Right lobe of liver (tissue), 6 donors: ENCODE data around the gene FAM174B. TPM values are rescaled to one million over a fixed set of nuclear protein-coding genes. Genes with fewer than 3 reads are reported as not detected.

Source experiments
- ATAC-seq, 4 donors: fragments of 200-7000 bp; cut with Tn5 transposase; one replicate each; pipeline ENCODE4 v1.9.1; 2020; ENCODE audit warnings: mild to moderate bottlenecking in 4 of 4, moderate library complexity in 4 of 4
- DNase-seq, 3 donors: peaks; one replicate each; pipeline ENCODE4 v3.0.0-alpha.2; 2020
- H3K27ac ChIP-seq, 3 donors: fragments of 200-600 bp; one replicate each; pipeline ENCODE4 v1.8.0; 2022
- H3K27me3 ChIP-seq, 2 donors: fragments of 200-600 bp; one replicate each; pipeline ENCODE4 v1.8.0; 2022
- H3K36me3 ChIP-seq, 4 donors: fragments of 200-600 bp; sonication (generic) in 1 of 4; one replicate each; pipeline versions ENCODE4 v1.5.1 to v1.8.0; 2017 to 2022; ENCODE audit warnings: control low read depth in 1 of 4
- H3K4me1 ChIP-seq, 4 donors: fragments of 200-600 bp; sonication (generic) in 1 of 4; one replicate each; pipeline versions ENCODE4 v1.5.1 to v1.8.0; 2017 to 2022; ENCODE audit warnings: control low read depth in 1 of 4
- H3K4me3 ChIP-seq, 3 donors: fragments of 200-600 bp; one replicate each; pipeline ENCODE4 v1.8.0; 2022
- H3K9me3 ChIP-seq, 4 donors: fragments of 200-600 bp; sonication (generic) in 1 of 4; one replicate each; pipeline versions ENCODE4 v1.5.1 to v1.8.0; 2017 to 2022; ENCODE audit warnings: control low read depth in 1 of 4
- CTCF ChIP-seq, 4 donors: fragments of 200-600 bp in 3 of 4; fragments of 450-650 bp in 1 of 4; IDR thresholded peaks; one replicate each; pipeline versions ENCODE4 v1.5.1 to v1.8.0; 2016 to 2022; ENCODE audit warnings: antibody characterized with exemption in 4 of 4, mild to moderate bottlenecking in 2 of 4
- POLR2A ChIP-seq: fragments of 450-650 bp; IDR thresholded peaks from one replicate; pipeline ENCODE4 v1.6.1; 2017; ENCODE audit warnings: antibody characterized with exemption, mild to moderate bottlenecking
- WGBS: methylation state at CpG from one replicate; pipeline ENCODE4 v1.1.6; 2018; ENCODE audit warnings: low coverage, low lambda C conversion rate; ENCODE audit not compliant: insufficient coverage; ENCODE audit errors: missing lambda C conversion rate; 5-methylcytosine and 5-hydroxymethylcytosine counted together
- intact Hi-C, 2 donors: fragments of 100-400 bp; cut with DNase I; formaldehyde crosslinking; loops; one replicate each; pipeline versions ENCODE4 v1.11.2 to v1.14.1; 2022
- total RNA-seq, 6 experiments: library from RNA; depleted of rRNA in 2 of 6; stranded (reverse); fragments of >200 nt in 2 of 6; fragmentation: NEBNext Ultra II Directional in 3 of 6; extraction: Animal tissue kit (Norgen Biotek cat#: 25700) in 3 of 6; gene quantifications; one replicate each; pipeline versions ENCODE4 v1.1.0 to v1.2.4, GENCODE V29; 2016 to 2023
- donor health status: DM: no; HTN: yes; CAD: no.
- donor health status: DM: no; HTN: no; CAD: no.
- donor health status: DM: no; HTN: no; CAD: no.
- donor health status: DM: no; HTN: yes; CAD: no.
- donor health status: DM: no; HTN: yes; CAD: no.

FAM174B gene
- total RNA-seq, 6 experiments from 2014 or later = 2.0 to 11.9 (median 4.7) TPM

- 59% methylated on average over 3 of the region's 3 CpGs for WGBS
- no peaks in the 10 kb centered on the region for H3K27me3 ChIP-seq
- intact Hi-C loops = no loop called here
- TF ChIP-seq CTCF (IDR thresholded peaks at IDR 0.05) = no peak
- no peak for TF ChIP-seq POLR2A
- no peak for DNase-seq
- ATAC-seq = no peak
- H3K27ac ChIP-seq = no peak overlapping the region
- no peaks in the 10 kb centered on the region for H3K4me1 ChIP-seq
- no peaks in the 10 kb centered on the region for H3K36me3 ChIP-seq
- no peak overlapping the region for H3K4me3 ChIP-seq
- no peaks in the 10 kb centered on the region for H3K9me3 ChIP-seq
Measured at GRCh38 chr15:92600856-92601255, 54.7 kb downstream of the FAM174B start.

DNA sequence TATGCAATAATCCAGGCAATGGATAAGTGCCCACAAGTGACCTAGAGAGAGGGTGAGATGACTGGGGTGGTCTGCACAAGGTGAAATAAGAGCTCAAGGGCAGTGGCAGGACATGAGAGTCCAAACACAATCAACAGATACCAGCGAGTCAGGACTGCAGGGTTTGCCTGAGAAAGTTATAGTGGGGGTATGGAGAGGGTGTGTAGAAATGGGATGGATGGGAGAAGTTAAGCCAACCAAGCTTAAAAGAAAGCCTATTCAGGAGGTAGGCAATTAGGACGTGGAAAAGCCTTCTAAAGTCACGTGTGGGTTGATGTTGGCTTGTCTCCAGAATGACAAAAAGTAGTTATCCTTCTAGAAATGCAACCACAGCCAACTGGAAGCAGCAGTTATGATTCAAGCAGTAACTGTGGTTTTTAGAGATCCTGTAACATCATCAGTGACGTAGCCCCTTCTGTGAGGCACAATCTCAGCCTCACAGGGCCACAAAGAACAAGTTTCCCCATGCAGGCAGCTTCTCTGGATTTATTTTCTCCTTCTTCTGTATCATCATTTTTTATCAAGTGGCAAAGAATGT, 56.1 kb downstream of the FAM174B start:
- intact Hi-C loops = no loop called here
- no peak for DNase-seq
- H3K4me3 ChIP-seq = no peak overlapping the region
- H3K4me1 ChIP-seq = no peaks in the 10 kb centered on the region
- no peak for ATAC-seq
- no peak overlapping the region for H3K27ac ChIP-seq
- H3K27me3 ChIP-seq = no peaks in the 10 kb centered on the region
- TF ChIP-seq CTCF (IDR thresholded peaks at IDR 0.05) (no peak), POLR2A (no peak)
- H3K9me3 ChIP-seq = no peaks in the 10 kb centered on the region
- H3K36me3 ChIP-seq = no peaks in the 10 kb centered on the region
- WGBS = 26% methylated on average over 4 of the region's 4 CpGs

GRCh38 chr15:92597548-92597947, 58.0 kb downstream of the FAM174B start:
- Histone ChIP-seq H3K36me3 (no peaks in the 10 kb centered on the region), H3K4me1 (no peaks in the 10 kb centered on the region), H3K9me3 (no peaks in the 10 kb centered on the region), H3K27ac (no peak overlapping the region), H3K27me3 (no peaks in the 10 kb centered on the region), H3K4me3 (no peak overlapping the region)
- WGBS = 67% methylated on average over 3 of the region's 6 CpGs
- TF ChIP-seq POLR2A = no peak
- no peak for TF ChIP-seq CTCF (IDR thresholded peaks at IDR 0.05)
- ATAC-seq (no peak), DNase-seq (no peak)
- intact Hi-C loops = no loop called here

DNA sequence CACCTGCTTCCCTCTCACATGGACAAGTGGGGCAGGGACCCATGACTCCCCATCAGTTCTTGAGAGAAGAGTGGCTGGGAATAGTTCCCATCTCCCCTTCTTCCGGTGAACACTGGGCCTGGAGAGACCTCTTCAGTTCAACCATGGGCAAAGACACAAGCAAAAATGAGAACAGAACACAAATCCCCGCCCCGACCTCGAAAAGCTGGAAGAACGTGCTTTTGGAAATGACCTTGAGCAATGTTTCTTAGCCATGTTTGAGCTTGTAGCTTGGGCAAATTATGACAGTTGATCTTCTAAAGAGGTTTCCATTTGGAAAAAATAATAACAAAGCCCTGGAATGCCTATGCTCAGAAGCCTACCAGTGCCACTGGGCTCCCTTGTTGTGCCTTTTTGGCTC, 59.0 kb downstream of the FAM174B start:
- Histone ChIP-seq H3K4me1 (no peaks in the 10 kb centered on the region), H3K27ac (no peak overlapping the region), H3K36me3 (no peaks in the 10 kb centered on the region), H3K9me3 (no peaks in the 10 kb centered on the region), H3K27me3 (no peaks in the 10 kb centered on the region), H3K4me3 (no peak overlapping the region)
- intact Hi-C loops = no loop called here
- TF ChIP-seq CTCF (IDR thresholded peaks at IDR 0.05) (no peak), POLR2A (no peak)
- DNase-seq (no peak), ATAC-seq (no peak)
- WGBS = 94% methylated on average over 5 of the region's 5 CpGs
